Stimulated activated CD4-positive, alpha-beta T cell treated with anti-CD3 and anti-CD28 coated beads, Interleukin-4, amount 100 ng/mL, for 4 hours (primary cell): ENCODE measurements around the gene CABLES2.

ENCODE experiments used
- DNase-seq, 2 experiments: peaks; one replicate each; pipeline ENCODE4 v3.0.0-alpha.2; 2020

CABLES2 gene

GRCh38 chr20:62368976-62369814 lies 37.9 kb downstream of the CABLES2 start:
- no peak for DNase-seq

- no peak for DNase-seq
Observed at GRCh38 chr20:62368392-62368975, 38.6 kb downstream of the CABLES2 start.

GRCh38 chr20:62367633-62368391 lies 39.3 kb downstream of the CABLES2 start:
- no peak for DNase-seq

- no peak for DNase-seq
Observed at GRCh38 chr20:62367136-62367632, 39.9 kb downstream of the CABLES2 start, which contains the start of gene LAMA5. TSS of gene LAMA5 (minus strand) at chr20:62367312. CDS start at chr20:62367245, 67 bp downstream.

- DNase-seq = no peak
Observed at GRCh38 chr20:62366370-62367135, 40.5 kb downstream of the CABLES2 start.

- no peak for DNase-seq
Observed at GRCh38 chr20:62365814-62366369, 41.2 kb downstream of the CABLES2 start.

GRCh38 chr20:62364911-62365736 lies 42.0 kb downstream of the CABLES2 start:
- DNase-seq = no peak

GRCh38 chr20:62363920-62364851 lies 42.9 kb downstream of the CABLES2 start:
- DNase-seq = no peak

- DNase-seq = no peak
Observed at GRCh38 chr20:62362991-62363919, 43.8 kb downstream of the CABLES2 start.

GRCh38 chr20:62362590-62362940 lies 44.5 kb downstream of the CABLES2 start:
- DNase-seq = no peak

- DNase-seq = no peak
Observed at GRCh38 chr20:62361799-62362589, 45.1 kb downstream of the CABLES2 start.

GRCh38 chr20:62360854-62361798 lies 46.0 kb downstream of the CABLES2 start:
- no peak for DNase-seq

- DNase-seq = no peak
Observed at GRCh38 chr20:62359491-62360121, 47.5 kb downstream of the CABLES2 start.

GRCh38 chr20:62359043-62359490 lies 48.0 kb downstream of the CABLES2 start:
- no peak for DNase-seq

GRCh38 chr20:62358171-62359042 lies 48.7 kb downstream of the CABLES2 start:
- no peak for DNase-seq
